Stimulated activated CD8-positive, alpha-beta memory T cell treated with anti-CD3 and anti-CD28 coated beads, Interleukin-15, amount 100 ng/mL, for 48 hours (primary cell): ENCODE results near the gene PRRT1B.

Source experiments
- DNase-seq, 2 donors: peaks; one replicate each; pipeline ENCODE4 v3.0.0-alpha.2; 2020; ENCODE audit warnings: low read depth in 2 of 2

Gene PRRT1B

DNA sequence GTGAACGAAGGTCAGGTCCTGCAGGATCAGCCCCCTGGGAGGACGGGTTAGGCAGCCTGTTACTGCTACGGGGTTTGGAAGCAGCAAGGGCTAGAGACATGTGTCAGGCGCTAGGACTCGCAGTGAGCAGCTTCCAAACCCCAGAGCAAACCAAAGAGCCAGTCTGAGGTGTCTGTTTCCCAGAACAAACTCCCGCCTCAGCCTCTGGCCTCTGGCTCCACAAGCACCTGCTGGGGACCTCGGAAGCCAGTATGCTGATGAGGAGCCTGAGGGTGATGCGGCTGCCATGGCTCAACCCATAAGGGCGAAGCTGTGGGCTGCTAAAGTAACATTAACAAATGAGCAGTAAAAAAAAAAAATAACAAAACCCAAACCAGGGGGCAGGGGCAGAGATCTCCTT is 35.0 kb downstream of the PRRT1B start:
- no peak for DNase-seq

DNA sequence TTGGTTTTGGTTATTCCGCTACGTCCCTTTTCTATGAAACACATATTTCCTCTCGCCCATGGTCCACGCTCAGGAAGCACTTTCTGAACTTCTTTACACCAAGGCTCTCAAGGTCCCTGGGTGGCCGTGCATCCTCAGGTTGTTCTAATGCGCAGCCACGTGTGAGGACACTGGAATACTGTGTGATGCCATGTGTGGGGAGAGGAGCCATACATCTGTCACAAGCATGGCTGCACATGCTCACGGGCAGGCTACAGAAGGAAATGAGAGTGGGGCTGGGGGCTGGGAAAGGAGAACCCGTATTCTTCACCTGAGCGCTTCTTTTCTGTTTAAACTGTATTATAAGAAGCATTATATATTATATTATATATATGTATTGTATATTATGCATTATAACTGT is 36.7 kb downstream of the PRRT1B start:
- no peak for DNase-seq

DNA sequence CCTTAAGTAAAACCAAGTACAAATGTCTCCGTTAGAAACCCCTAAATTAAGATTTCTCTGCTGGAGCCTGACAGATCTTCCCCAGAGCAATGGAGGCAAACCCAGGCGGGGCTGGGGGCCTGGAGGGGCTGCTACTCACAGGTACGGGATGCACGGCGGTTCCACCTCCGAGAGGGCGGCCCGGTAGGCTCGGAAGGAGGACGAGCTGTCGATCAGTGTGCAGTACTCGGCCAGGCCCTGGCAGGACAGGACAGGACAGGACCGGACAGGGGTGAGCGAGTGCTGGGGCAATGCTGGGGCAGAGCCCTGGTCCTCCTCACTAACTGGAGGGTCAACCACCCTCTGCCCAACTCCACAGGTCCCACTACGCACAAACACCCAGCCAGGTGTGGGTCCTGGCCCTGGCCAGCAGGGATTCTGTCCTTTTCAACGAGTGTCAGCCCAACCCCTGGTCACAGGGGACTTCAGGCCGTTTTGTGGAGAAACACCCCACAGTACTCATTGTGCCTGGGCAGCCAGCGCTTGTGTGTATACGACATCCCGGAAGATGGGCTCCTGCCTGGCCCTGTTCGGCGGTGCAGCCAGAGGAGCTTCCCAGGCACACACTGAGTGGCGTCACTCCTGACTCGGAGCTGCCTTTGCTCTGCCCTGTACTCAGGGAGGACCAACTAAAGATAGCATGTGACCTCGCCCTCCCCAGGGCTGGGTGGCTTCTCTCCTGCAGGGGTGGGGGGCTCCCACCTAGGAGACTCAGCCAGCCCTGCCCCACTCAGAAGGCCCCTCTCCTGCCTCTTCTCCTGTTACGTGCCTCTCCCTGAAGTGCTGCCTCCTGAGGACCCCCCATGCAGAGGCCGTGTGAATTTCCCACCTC is 37.4 kb downstream of the PRRT1B start:
- DNase-seq: no peak

DNA sequence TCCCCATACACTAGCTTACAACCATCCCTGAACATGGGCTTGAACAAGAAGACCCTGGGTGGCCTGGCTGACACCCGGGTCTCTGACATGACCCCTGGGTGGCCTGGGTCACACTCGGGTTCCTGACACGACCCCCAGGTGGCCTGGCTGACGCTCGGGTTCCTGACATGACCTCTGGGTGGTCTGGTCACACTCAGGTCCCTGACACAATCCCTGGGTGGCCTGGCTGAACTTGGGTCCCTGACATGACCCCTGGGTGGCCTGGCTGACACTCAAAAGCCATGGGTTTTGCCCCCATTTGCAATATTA is 38.0 kb downstream of the PRRT1B start:
- DNase-seq: no peak

DNA sequence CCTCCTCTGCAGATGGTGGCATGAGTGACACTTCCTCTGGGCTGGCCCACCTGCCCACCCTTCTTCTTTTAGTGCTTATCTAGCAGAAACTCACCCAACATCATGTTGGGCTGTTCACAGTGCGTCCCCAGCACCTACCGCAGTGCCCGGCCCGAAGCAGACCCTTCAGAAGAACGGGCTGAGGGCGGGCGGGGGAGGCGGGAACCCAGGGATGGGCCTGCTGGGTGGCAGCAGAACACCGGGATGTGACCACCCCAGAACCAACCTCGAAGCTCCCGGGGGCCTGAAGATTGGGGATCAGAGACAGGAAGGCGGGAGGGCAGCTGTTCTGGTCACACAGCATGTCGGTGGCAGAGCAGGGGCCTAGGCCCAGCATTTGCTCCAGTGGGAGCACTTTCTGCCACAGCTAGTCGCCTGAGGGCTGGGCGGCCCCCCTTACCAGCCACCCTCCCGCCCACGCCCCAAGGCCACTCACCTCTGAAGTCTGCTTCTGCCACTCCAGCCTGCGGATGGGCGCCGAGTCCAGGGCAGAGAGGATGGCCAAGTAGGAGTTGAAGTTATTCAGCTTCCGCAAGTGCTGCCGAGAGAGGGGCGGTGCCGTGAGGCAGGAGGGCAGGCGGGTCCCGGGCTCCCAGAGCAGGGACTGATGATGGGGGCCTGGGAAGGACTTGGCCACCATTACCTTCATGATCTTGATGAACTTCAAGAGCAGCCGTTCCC is 38.7 kb downstream of the PRRT1B start:
- no peak for DNase-seq

DNA sequence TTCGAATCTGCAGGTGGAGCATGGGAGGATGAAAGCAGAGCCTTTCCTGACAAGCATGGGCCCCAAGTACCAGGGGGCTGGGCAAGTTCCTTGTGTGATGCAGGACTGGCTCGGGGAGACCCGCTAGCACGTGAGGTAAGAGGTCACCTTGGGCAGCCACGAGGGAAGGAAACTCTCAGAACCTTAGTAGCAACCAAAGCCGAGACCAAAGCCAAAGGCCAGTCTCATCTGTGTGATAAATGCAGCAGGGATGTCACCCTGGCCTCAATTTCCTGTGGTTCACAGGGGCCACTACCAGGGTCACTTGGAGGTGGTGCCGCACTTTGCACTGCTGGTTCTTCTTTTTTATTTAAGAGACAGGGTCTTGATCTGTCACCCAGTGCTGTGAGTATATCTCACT is 39.5 kb downstream of the PRRT1B start:
- DNase-seq: no peak

DNA sequence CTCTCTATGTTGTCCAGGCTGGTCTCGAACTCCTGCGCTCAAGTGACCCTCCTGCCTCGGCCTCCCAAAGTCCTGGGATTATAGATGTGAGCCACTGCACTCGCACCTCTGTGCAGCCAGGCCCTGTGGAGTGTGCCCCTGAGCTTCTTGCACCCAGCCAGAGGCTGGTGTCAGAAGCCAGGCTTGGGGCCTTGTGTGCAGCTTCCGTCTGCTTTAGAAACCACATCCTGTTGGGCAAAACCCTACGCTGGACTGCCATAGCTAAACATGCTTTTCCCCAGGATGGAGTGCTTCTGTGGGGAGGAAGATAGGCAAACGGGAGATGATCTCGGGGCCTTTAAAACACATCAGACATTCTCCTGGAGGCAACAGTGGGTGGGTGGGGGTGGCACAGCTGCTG is 40.1 kb downstream of the PRRT1B start:
- peak; percentile 21 to 22 for DNase-seq

DNA sequence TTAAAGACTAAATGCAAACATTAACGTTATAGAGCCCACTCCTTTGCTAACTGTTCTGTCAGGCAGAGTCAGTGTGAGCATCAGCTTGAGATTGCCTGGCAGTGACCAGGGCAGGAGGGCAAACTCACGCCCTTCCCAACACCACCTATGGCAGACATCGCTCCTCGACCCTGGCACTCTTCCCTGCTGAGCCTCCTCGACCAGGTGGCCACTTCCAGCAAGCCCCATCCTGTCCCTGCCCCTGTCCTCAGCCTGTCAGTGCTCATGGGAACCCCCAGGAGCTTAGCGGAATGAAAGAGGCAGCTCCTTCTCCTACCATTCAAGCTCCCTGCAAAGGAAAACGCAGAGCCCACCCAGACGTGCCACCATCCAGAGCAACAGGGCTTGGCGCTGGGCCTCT is 42.0 kb downstream of the PRRT1B start:
- DNase-seq: no peak

DNA sequence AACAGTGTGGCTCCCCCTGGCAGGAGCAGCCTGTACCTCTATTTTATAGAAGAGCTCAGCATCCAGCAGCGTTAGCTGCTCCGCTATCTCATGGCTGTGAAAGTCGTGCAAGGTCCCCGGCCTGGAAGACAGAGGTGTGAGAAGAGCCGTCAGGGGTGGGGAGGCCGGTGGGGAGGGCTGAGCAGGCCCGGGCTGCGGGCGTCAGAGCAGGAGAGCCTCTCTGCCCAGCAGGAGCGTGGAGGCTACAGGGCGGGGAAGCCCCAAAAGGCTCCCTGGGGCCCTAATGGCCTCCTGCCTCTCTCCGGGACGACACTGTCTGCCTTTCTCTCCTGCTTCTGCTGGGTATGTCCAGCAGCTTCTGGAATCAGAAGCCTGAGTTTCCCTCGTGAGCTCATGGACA is 42.6 kb downstream of the PRRT1B start:
- no peak for DNase-seq

DNA sequence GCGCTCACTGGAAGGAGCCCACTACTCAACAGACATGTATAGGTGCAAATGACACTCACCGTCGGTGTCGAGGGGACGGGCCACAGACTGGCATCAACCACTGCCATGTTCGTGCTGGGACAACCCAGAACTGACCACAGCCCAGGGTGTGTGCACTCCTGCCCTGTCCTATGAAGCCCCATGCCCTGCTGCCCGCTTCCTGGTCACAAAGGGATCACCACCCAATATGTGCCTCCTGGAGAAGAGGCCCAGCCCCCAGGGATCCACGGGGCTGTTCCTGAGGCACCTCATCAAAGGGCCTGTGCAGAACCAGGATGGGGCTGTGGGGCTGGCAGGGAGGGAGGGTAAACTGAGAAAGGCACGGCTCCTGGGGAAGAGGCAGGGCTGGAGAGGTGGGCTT is 43.1 kb downstream of the PRRT1B start:
- DNase-seq: no peak

DNA sequence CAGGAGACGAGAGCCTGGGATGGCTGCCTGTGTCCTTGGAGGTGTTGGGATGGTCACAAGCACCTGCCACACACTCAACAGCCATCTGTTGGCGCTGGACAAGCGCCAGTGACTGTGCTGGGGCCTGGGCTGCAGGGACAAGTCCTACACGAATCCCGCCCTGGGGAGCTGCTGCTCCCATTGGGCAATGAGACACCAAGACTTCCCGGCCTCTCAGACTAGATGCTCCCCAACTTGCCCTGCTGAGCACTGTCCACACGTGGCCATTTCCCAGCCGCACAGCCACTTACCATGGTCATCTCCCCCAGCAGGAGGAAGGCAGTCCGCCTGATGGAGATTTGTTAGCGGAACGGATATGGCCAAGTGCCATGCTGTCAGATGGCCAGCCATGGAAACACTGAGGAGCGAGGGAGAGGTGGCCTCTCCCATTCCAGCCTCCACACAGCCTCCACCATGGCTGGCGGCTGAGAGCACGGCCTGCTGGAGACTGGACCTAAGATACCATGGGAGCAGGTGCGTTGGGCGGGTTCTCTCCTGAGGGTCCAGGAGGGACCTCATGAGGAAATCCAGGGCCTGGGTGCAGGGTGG is 43.9 kb downstream of the PRRT1B start:
- no peak for DNase-seq

DNA sequence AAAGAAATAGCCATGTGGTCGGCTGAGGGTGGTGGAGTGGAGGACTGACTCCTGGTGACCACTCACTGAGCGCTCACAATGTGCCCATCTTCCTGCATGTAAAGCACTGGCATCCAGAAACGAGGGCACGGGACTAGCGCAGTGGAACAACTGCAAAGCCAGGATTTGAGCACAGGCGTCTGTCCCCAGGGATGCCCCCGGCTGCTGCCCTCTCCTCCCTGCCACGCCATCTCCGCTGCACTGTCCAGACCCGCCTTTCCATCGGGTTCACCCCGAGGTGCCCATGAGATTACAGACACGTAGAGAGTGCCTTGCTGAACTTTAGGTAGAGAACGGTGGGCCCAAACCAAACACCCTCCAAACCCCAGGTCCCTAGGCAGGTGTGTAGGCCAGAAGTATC is 44.7 kb downstream of the PRRT1B start:
- DNase-seq: no peak

DNA sequence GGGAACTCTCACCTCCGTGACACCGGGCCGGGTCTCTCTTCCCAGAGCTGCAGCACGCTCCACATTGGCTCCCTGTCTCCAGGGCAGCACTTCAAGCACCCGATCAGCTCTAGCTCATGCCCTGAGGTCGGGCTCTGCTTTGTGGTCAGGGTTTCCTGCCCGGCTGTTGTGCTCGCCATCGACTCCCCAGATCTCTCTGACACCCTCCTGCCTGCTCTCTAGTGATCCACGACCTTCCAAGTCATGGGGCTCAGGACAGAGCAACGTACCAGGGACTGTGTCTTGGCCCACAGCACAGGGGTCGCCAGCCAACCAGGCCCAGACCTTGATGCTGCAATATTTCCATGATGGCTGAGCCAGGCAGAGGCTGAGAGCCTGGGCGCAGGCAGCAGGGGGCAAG is 45.1 kb downstream of the PRRT1B start:
- no peak for DNase-seq

DNA sequence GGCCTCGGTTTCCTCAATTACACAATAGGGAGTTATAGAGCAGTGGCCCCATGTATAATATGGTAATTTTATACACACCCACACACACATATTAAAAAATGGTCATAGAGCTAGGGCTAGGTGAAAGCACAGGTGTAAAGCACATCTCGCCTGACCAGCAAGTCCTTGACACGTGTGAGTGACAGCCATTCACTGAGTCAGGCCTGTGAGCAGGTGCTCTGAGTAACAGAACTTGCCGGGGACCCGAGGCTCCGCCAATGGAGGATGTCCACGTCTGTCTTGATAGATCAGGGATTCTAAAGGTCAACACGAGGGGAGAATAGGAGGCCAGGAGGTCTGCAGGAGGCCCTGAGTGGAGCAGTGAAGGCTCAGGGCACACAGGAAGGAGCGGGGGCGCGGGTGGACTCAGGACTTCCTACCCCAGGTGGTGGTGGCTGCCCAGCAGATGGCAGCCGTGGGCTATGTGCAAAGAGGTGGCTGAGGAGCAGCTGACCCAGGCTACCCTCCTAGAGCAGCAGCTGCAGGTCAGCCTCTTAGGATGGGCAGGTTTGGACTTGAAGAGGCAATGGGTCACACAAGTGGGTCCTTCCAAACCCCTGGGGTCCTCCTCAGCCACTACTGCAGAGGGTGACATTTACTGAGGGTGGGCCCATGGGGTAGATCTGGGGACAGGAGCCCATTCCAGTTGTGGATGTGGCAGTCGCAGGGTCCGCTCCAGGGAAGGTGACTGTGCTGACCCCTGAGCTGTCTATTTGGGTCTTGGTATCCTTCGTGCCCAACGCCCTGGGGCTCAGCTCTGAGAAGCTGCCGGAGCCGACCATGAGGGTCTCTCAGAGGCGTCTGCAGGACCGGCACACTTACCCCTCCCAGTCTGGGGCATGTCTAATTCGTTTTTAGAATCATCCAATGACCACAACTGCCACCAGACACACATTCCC is 45.9 kb downstream of the PRRT1B start:
- peak; percentile 64 to 68 for DNase-seq

DNA sequence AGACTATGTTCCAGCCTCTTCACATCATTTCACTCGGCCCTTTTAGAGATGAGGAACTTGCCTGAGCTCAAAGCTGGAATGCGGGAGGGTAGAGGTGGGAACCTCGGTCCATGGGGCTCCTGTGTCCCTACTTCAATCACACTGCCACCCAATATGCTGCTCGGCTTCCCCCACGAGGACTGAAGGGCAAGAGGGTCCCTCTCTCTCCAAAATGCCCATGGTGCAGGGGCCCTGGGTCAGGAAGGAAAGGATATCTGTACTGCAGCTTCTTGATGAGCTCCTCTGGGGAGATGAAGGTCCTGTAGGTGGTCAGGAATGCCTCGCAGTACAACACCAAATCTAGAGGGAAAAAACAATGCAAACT is 46.5 kb downstream of the PRRT1B start:
- DNase-seq: no peak

DNA sequence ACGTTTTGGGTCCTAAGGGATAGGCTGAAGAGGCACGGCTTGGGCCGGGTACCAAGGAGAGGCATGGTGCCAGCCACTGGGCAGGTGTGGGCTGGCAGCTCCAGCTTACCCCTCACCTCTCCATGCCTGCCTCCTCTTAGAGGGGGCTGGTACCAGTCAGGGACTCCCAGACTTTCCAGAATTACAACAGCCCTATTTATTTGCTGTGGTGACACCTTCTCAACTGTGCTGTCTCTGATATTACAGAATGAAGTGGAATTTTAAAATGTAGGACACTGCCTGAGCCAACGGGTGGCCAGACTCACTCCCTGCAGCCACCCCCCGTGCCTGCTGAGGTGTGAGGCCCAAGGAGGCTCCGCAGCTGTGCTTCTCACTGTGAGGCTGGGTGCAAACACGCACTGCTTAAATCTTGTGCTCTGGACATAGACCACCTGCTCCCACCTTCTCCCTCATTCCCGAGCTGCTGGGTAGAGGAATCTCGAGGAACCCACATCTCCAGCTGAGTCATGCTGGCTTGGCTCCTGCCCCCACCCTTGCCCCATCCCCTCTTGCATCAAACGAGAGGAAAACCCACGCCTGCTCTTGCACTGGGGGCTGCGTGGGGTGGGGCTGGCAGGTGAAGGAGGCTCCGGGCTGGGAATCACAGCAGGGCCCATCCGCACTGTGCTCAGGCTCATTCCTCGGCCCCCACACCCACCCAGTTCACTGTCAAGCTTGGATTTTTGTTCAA is 47.9 kb downstream of the PRRT1B start:
- no peak for DNase-seq

DNA sequence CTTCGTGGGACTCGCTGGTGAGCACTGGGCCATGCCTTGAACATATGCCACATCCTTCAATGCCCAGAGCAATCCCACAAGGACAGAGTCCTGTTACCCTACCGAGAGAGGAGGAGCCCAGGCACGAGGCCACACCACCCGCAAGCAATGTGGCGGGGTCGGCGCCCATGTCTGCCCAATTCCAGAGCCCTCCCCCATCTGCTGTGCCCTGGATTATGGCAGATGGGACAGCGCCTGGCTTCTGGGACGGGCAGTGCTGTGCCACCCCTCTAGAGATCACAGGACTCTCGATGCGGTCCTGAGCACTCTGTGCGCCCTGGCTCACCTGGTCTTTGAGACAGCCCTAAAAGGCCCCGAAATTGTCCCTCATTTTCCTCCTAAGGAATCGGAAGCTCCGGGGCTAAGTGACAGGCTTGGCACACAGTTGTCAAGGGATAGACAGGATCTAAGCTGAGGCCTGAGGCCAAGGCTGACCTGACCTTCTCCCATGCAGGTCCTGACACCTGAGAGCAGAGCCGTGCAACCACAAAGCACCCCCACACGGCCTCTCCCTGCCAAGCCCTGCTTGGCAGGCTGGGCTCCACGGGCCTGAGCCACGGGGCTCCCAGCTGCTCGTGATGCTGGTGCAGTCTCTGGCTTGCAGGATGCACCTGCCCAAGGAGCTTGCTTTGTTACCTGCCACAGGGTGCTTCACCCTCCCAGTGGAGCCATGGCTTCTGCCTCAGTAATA is 48.8 kb downstream of the PRRT1B start:
- DNase-seq: no peak

DNA sequence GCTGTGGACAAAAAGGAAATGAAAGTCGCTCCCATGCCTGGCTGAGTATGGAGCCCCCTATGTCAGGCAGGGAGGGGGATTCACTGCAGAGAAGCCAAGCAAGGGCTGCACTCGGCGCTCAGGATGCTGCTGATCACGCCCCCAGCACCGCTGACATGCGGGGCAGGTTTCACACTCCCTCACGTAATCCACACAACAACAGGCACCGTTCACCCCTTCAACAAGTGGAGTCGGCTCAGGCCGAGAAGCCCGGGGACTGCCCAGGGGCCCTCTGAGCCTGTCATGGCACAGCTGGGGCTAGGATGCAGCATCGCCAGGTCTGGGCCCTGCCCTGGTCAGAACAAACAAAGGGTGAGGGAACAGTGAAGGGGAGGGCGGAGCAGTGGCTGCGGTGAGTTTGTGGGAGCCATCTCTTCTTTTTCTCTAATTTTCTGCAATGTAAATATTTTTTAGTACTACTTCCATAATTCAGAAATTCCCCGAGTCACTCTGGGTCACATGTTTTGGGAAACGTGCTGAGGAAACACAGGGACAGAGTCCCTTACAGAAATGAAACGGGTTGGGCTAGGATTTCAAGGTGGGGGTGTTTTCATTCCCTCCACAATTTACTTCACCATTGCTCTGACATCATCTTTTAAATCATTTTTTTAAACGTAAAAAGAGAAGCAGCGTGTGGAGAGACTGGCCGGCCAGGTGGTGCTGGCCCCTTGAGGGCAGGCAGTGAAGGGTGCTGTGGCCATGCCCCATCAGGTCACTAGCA is 49.8 kb downstream of the PRRT1B start:
- DNase-seq: no peak

DNA sequence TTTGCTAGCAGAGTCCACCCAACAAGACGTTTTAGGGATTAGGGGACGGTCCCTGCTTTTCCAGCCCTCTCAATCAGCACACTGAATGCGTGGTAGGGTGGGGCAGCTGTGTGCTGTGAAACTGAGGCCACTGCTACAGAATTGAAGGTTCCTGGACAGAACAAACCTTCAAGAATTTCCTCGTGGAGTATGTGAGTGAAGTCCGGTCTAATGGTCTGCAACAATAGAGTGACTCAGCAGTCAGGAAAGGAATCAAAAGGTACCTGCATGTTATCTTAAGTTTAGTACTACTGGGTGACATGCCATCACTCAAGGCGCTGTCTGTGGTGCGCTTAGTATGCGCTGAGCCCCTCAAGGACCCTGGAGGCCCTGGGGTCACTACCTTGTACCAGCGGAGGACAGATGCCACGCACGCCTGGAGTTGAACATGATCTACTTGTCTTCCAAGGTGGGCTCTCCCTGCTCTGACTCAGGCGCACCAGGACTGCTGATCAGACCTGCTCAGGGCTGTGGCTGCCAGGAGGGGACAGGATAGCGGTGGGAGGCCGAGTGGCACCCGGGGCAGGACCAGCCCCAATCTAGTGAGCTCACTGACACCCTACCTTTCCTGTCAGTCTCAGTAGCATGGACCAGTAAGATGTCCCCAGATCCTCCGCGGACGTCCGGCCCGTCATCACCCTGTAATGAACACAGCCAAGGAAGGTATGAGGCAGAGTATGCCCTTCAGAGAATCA is 50.5 kb downstream of the PRRT1B start:
- DNase-seq: no peak
